SK-N-MC (cell line): ENCODE measurements around the gene BPI.

Source experiments
- EZH2 ChIP-seq: fragments of 200-600 bp; sonication (generic); IDR thresholded peaks from one replicate; pipeline ENCODE4 v1.6.1; 2017; ENCODE audit warnings: antibody characterized with exemption
- POLR2AphosphoS5 ChIP-seq: IDR thresholded peaks from 2 replicates; pipeline ENCODE4 v1.6.1; 2012; ENCODE audit warnings: mild to moderate bottlenecking, low read depth, low read length, borderline replicate concordance

- TF ChIP-seq POLR2AphosphoS5: no peak
- no peak for TF ChIP-seq EZH2
Observed at GRCh38 chr20:38345643-38346042, 41.7 kb downstream of the BPI start.
